HL-60 (cell line): ENCODE results near the gene GP1BB.

Experiments
- DNase-seq, 2 experiments: peaks; one replicate each; pipeline ENCODE4 v3.0.0-alpha.2; 2010 to 2020; ENCODE audit warnings: low read depth in 1 of 2, low spot score in 1 of 2
- H3K27ac ChIP-seq: fragments of 250-450 bp; sonication (Bioruptor Pico); replicated peaks from 2 replicates; pipeline ENCODE4 v1.5.1; 2020; ENCODE audit warnings: mild to moderate bottlenecking, moderate library complexity
- H3K27me3 ChIP-seq: fragments of 250-450 bp; sonication (Bioruptor Pico); 2 replicates; pipeline ENCODE4 v1.5.1; 2021; ENCODE audit warnings: mild to moderate bottlenecking, moderate library complexity; ENCODE audit not compliant: insufficient read depth, poor library complexity, severe bottlenecking
- H3K4me3 ChIP-seq: replicated peaks from 2 replicates; pipeline ENCODE4 v1.5.1; 2011; ENCODE audit warnings: mild to moderate bottlenecking, control low read depth, low read length; ENCODE audit not compliant: insufficient read depth
- CTCF ChIP-seq: IDR thresholded peaks from one replicate; pipeline ENCODE4 v1.5.1; 2011; ENCODE audit warnings: low read length, control low read depth, inconsistent platforms; ENCODE audit not compliant: insufficient read depth
- GABPA ChIP-seq: IDR thresholded peaks from 2 replicates; pipeline ENCODE4 v1.6.1; 2012; ENCODE audit warnings: low read depth
- POLR2AphosphoS5 ChIP-seq: IDR thresholded peaks from 2 replicates; pipeline ENCODE4 v1.6.1; 2012; ENCODE audit warnings: low read depth
- REST ChIP-seq: IDR thresholded peaks from 2 replicates; pipeline ENCODE4 v1.6.1; 2012; ENCODE audit warnings: low read depth; ENCODE audit not compliant: insufficient replicate concordance
- SPI1 ChIP-seq: IDR thresholded peaks from 2 replicates; pipeline ENCODE4 v1.6.1; 2012; ENCODE audit warnings: low read depth, mild to moderate bottlenecking, borderline replicate concordance

Gene GP1BB

GRCh38 chr22:19772422-19772672 lies 49.0 kb downstream of the GP1BB start:
- DNase-seq: no peak
- peaks cover 20% of the 10 kb centered on the region for H3K27me3 ChIP-seq
- no peak overlapping the region for H3K4me3 ChIP-seq
- TF ChIP-seq SPI1 (no peak), POLR2AphosphoS5 (no peak), REST (no peak)
- no peak overlapping the region for H3K27ac ChIP-seq

GRCh38 chr22:19772673-19773469 lies 49.5 kb downstream of the GP1BB start:
- no peak for TF ChIP-seq CTCF
- TF ChIP-seq SPI1: no peak
- no peak for TF ChIP-seq POLR2AphosphoS5
- no peak for TF ChIP-seq REST
- no peak for TF ChIP-seq GABPA
- peaks cover 14% of the 10 kb centered on the region for H3K27me3 ChIP-seq
- peak in 1 of 2 experiments; percentile 46 for DNase-seq
- no peak overlapping the region for H3K4me3 ChIP-seq
- no peak overlapping the region for H3K27ac ChIP-seq

GRCh38 chr22:19773470-19774040 lies 50.2 kb downstream of the GP1BB start:
- Histone ChIP-seq H3K27ac (no peak overlapping the region), H3K27me3 (peaks cover 8% of the 10 kb centered on the region), H3K4me3 (no peak overlapping the region)
- TF ChIP-seq REST: no peak
- no peak for TF ChIP-seq SPI1
- no peak for TF ChIP-seq CTCF
- no peak for TF ChIP-seq GABPA
- TF ChIP-seq POLR2AphosphoS5: no peak
- no peak for DNase-seq
